GM23338 (cell line): ENCODE measurements around the gene ORC2.

Experiments
- CTCF ChIP-seq, 2 experiments: fragments of 200-600 bp in 1 of 2; sonication (generic) in 1 of 2; conservative IDR thresholded peaks; 2 replicates each; pipeline versions ENCODE4 v1.5.1 to v1.6.1; 2016 to 2017; ENCODE audit warnings: antibody characterized with exemption in 2 of 2, low read depth in 2 of 2, mild to moderate bottlenecking in 2 of 2, moderate library complexity in 1 of 2
- ETS1 ChIP-seq: IDR thresholded peaks from 2 replicates; pipeline ENCODE4 v1.6.1; 2016; ENCODE audit warnings: antibody characterized with exemption
- EZH2 ChIP-seq: fragments of 200-600 bp; sonication (generic); IDR thresholded peaks from one replicate; pipeline ENCODE4 v1.8.0; 2017; ENCODE audit warnings: antibody characterized with exemption, mild to moderate bottlenecking, low read depth; ENCODE audit not compliant: unreplicated experiment

- TF ChIP-seq CTCF (conservative IDR thresholded peaks at IDR 0.05; ENCODE audit: low read depth in 2 of 2): no peak
- no peak for TF ChIP-seq EZH2
- no peak for TF ChIP-seq ETS1
Observed at GRCh38 chr2:200964498-200964897, 1.0 kb upstream of the ORC2 start.
